HCT116 (cell line): Measurements from ENCODE around the gene TPR.

Source experiments
- ATF3 ChIP-seq: IDR thresholded peaks from 2 replicates; pipeline ENCODE4 v1.6.1; 2012
- CEBPB ChIP-seq: IDR thresholded peaks from 2 replicates; pipeline ENCODE4 v1.6.1; 2012; ENCODE audit warnings: low read depth
- CTCF ChIP-seq, 3 experiments: fragments of 200-600 bp in 1 of 3; sonication (generic) in 1 of 3; IDR thresholded peaks in 2 of 3; conservative IDR thresholded peaks in 1 of 3; 2 replicates each; pipeline ENCODE4 v1.5.1; 2012 to 2017; ENCODE audit warnings: low read depth in 2 of 3, low read length in 2 of 3, antibody characterized with exemption in 1 of 3, borderline replicate concordance in 1 of 3, control low read depth in 1 of 3, mild to moderate bottlenecking in 1 of 3, mixed read lengths in 1 of 3, mixed run types in 1 of 3, moderate library complexity in 1 of 3; ENCODE audit not compliant: insufficient read depth in 1 of 3
- EZH2 ChIP-seq: fragments of 200-600 bp; sonication (generic); IDR thresholded peaks from 2 replicates; pipeline ENCODE4 v1.6.1; 2017; ENCODE audit warnings: antibody characterized with exemption, mixed run types
- FOSL1 ChIP-seq: IDR thresholded peaks from 2 replicates; pipeline ENCODE4 v1.6.1; 2012; ENCODE audit warnings: low read depth
- MAX ChIP-seq: IDR thresholded peaks from 2 replicates; pipeline ENCODE4 v1.6.1; 2012
- POLR2A ChIP-seq: IDR thresholded peaks from 2 replicates; pipeline ENCODE4 v1.7.0; 2011; ENCODE audit warnings: borderline replicate concordance; ENCODE audit not compliant: insufficient read depth, insufficient read length; ENCODE audit errors: extremely low read depth
- SIN3A ChIP-seq: IDR thresholded peaks from 2 replicates; pipeline ENCODE4 v1.6.1; 2012; ENCODE audit warnings: low read depth
- SRF ChIP-seq: IDR thresholded peaks from 2 replicates; pipeline ENCODE4 v1.6.1; 2012; ENCODE audit warnings: low read depth
- TCF7L2 ChIP-seq: IDR thresholded peaks from 2 replicates; pipeline ENCODE4 v1.7.0; 2011; ENCODE audit warnings: borderline replicate concordance, inconsistent platforms; ENCODE audit not compliant: insufficient read depth, insufficient read length; ENCODE audit errors: extremely low read depth
- ZFX ChIP-seq: fragments of 450-650 bp; IDR thresholded peaks from 2 replicates; pipeline ENCODE4 v1.6.1; 2017

GRCh38 chr1:186326009-186326408 is 49.0 kb downstream of the TPR start:
- TF ChIP-seq CEBPB (no peak), MAX (no peak), EZH2 (no peak), CTCF (IDR thresholded peaks at IDR 0.05 in 2 of 3, conservative IDR thresholded peaks at IDR 0.05 in 1 of 3; ENCODE audit: borderline replicate concordance in 1 of 3, insufficient read depth in 1 of 3, low read depth in 2 of 3, low read length in 2 of 3) (no peak), POLR2A (no peak), ZFX (no peak), FOSL1 (no peak), TCF7L2 (no peak), SIN3A (no peak), SRF (no peak), ATF3 (no peak)
